H1 (cell line): ENCODE data around the gene TDRD5. TPM values are rescaled to one million over a fixed set of nuclear protein-coding genes. Genes with fewer than 3 reads are reported as not detected.

Experiments used
- ASH2L ChIP-seq: fragments of 200-600, 300-600 bp; sonication (generic); IDR thresholded peaks from one replicate; pipeline ENCODE4 v1.7.1; 2017; ENCODE audit warnings: low read length
- CBX8 ChIP-seq: fragments of 300-800, 300-1000 bp; sonication (generic); IDR thresholded peaks from 2 replicates; pipeline ENCODE4 v1.7.1; 2016; ENCODE audit warnings: low read depth, low read length, borderline replicate concordance
- CHD7 ChIP-seq: fragments of 300-600 bp; sonication (generic); IDR thresholded peaks from 2 replicates; pipeline ENCODE4 v1.7.1; 2012; ENCODE audit warnings: low read length, moderate library complexity, mild to moderate bottlenecking, inconsistent platforms; ENCODE audit not compliant: insufficient replicate concordance
- E2F6 ChIP-seq: IDR thresholded peaks from 2 replicates; pipeline ENCODE4 v1.6.1; 2012; ENCODE audit warnings: inconsistent platforms
- POLR2AphosphoS5 ChIP-seq: IDR thresholded peaks from 2 replicates; pipeline ENCODE4 v1.6.1; 2011; ENCODE audit warnings: low read depth, low read length
- SAP30 ChIP-seq: fragments of 300-600 bp; sonication (generic); IDR thresholded peaks from 2 replicates; pipeline ENCODE4 v1.7.1; 2012; ENCODE audit warnings: low read length, moderate library complexity, mild to moderate bottlenecking, inconsistent platforms; ENCODE audit not compliant: insufficient read depth, insufficient replicate concordance
- polyA plus RNA-seq, 7 experiments: library from polyadenylated mRNA; depleted of rRNA in 3 of 7; stranded (reverse) in 5 of 7; unstranded in 2 of 7; fragments of >200 nt in 5 of 7; fragments of 200-250 nt in 2 of 7; gene quantifications; 1 replicate in 5 of 7; 2 replicates in 1 of 7; 4 replicates in 1 of 7; pipeline versions ENCODE4 v1.2.1 to v1.2.3, GENCODE V29; 2011 to 2013; ENCODE audit warnings: missing spikeins in 2 of 7, mixed read lengths in 2 of 7
- total RNA-seq: library from RNA; stranded (reverse); fragmentation: NEBNext Ultra II Directional; extraction: Animal tissue kit (Norgen Biotek cat#: 25700); gene quantifications from 2 replicates; pipeline ENCODE4 v1.2.1, GENCODE V29; 2021
- TF ChIP-seq, protein P1 (sequence below), 3 experiments: IDR thresholded peaks; 1 replicate in 2 of 3; 2 replicates in 1 of 3; pipeline versions ENCODE4 v1.5.1 to v1.6.1; 2011; ENCODE audit warnings: low read length in 3 of 3, mild to moderate bottlenecking in 3 of 3, inconsistent platforms in 2 of 3, low read depth in 1 of 3, moderate library complexity in 1 of 3; ENCODE audit not compliant: insufficient read depth in 1 of 3; ENCODE audit errors: control extremely low read depth in 1 of 3

The TDRD5 gene
- total and polyA plus RNA-seq, 2 of the 8 experiments (the other 6 are each of a cell fraction or from before 2014, with no cell fraction given) = 0.53 to 1.4 TPM

DNA sequence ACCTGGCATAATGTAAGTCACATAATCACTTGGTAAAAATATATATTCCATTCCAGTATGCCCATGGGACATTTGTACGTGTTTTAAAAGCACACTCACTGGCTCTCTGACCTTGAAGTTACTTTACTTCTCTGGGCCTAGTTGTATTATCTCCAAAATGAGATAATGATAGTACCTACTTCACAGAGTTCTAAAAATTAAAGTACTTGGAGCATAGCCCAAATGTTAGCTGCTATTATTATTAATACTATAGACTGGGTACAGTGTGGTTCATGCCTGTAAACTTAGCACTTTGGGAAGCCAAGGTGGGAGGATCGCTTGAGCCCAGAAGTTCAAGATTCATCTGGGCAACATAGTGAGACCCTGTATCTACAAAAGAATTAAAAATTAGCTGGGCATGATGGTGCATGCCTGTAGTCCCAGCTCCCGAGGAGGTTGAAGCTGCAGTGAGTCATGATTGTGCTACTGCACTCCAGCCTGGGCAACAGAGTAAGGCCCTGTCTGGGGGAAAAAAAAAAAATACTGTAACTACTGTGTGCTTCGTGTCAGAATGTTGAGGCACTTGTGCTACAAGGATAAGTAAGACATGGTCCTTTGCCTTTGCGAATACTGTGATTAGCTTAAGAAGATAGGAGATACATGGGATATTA, 45.7 kb downstream of the TDRD5 start (continued):
- TF ChIP-seq, protein P1, sequence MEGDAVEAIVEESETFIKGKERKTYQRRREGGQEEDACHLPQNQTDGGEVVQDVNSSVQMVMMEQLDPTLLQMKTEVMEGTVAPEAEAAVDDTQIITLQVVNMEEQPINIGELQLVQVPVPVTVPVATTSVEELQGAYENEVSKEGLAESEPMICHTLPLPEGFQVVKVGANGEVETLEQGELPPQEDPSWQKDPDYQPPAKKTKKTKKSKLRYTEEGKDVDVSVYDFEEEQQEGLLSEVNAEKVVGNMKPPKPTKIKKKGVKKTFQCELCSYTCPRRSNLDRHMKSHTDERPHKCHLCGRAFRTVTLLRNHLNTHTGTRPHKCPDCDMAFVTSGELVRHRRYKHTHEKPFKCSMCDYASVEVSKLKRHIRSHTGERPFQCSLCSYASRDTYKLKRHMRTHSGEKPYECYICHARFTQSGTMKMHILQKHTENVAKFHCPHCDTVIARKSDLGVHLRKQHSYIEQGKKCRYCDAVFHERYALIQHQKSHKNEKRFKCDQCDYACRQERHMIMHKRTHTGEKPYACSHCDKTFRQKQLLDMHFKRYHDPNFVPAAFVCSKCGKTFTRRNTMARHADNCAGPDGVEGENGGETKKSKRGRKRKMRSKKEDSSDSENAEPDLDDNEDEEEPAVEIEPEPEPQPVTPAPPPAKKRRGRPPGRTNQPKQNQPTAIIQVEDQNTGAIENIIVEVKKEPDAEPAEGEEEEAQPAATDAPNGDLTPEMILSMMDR (IDR thresholded peaks at IDR 0.05; ENCODE audit: control extremely low read depth in 1 of 3, insufficient read depth in 1 of 3, low read depth in 1 of 3, low read length in 3 of 3) = no peak
- TF ChIP-seq POLR2AphosphoS5 (no peak), E2F6 (no peak), SAP30 (no peak), CBX8 (no peak), CHD7 (no peak), ASH2L (no peak)
